ENCODE results near the gene LRRC75A.

GRCh38 chr17:16511593-16511992, 19.6 kb upstream of the LRRC75A start:
- TF ChIP-seq CTCF (IDR thresholded peaks at IDR 0.05; ENCODE audit: control extremely low read depth in 1 of 3, insufficient read depth in 1 of 3, low read depth in 1 of 3, low read length in 3 of 3), result no peak
- no peak for TF ChIP-seq EGR1 (IDR thresholded peaks at IDR 0.05; ENCODE audit: borderline replicate concordance, low read depth, low read length)
- TF ChIP-seq EZH2 (IDR thresholded peaks at IDR 0.05; ENCODE audit: low read depth, low read length, severe bottlenecking), result no peak
- TF ChIP-seq POLR2A (IDR thresholded peaks at IDR 0.05; ENCODE audit: control extremely low read depth in 1 of 2, low read depth in 2 of 2, low read length in 2 of 2), result no peak
- TF ChIP-seq BCL11A (IDR thresholded peaks at IDR 0.05; ENCODE audit: low read depth in 2 of 2, low read length in 2 of 2), result no peak
- no peak for TF ChIP-seq RAD21 (IDR thresholded peaks at IDR 0.05 in 1 of 2, conservative IDR thresholded peaks at IDR 0.05 in 1 of 2; ENCODE audit: low read depth in 2 of 2, low read length in 2 of 2)
- TF ChIP-seq SP4 (IDR thresholded peaks at IDR 0.05; ENCODE audit: low read length), result no peak
- no peak for TF ChIP-seq POLR2AphosphoS5 (IDR thresholded peaks at IDR 0.05; ENCODE audit: low read depth, low read length)
- TF ChIP-seq ATF2 (IDR thresholded peaks at IDR 0.05; ENCODE audit: low read length), result no peak
- TF ChIP-seq RBBP5 (IDR thresholded peaks at IDR 0.05; ENCODE audit: borderline replicate concordance, low read depth, low read length), result no peak
- TF ChIP-seq EP300 (IDR thresholded peaks at IDR 0.05; ENCODE audit: borderline replicate concordance in 1 of 2, low read depth in 2 of 2, low read length in 2 of 2), result no peak
- TF ChIP-seq SIRT6 (IDR thresholded peaks at IDR 0.05; ENCODE audit: low read length), result no peak
- no peak for TF ChIP-seq BRCA1 (IDR thresholded peaks at IDR 0.05; ENCODE audit: low read depth, low read length)
- TF ChIP-seq MAFK (IDR thresholded peaks at IDR 0.05; ENCODE audit: low read depth, low read length), result no peak

All from H1 (cell line).